Measurements from ENCODE around the gene TENM3. TPM values are rescaled to one million over a fixed set of nuclear protein-coding genes. Genes with fewer than 3 reads are reported as not detected.

The TENM3 gene
- total RNA-seq, 1 donor from 2014 or later, result not detected

GRCh38 chr4:182625193-182625592, 382.0 kb downstream of the TENM3 start:
- ATAC-seq (ENCODE audit: low read depth), result no peak
- Mint-ChIP-seq H3K36me3 (ENCODE audit: low read depth) (no peaks in the 10 kb centered on the region), H3K27ac (no peak overlapping the region), H3K4me1 (no peaks in the 10 kb centered on the region), H3K4me3 (no peak overlapping the region), H3K27me3 (no peaks in the 10 kb centered on the region), H3K9me3 (no peaks in the 10 kb centered on the region)
- no peak for DNase-seq
- ChIA-PET POLR2A (no interaction called here), CTCF (no interaction called here)
- TF ChIP-seq CTCF (IDR thresholded peaks at IDR 0.05), result no peak
- intact Hi-C loops (cut with micrococcal nuclease), result no loop called here

- CTCF ChIA-PET, result interaction anchor here (0.5 kb wide), 1 partner anchor 16 kb away, joined by 3 read pairs; no protein-coding TSS in a partner anchor
- no peak overlapping the region for H3K4me3 Mint-ChIP-seq
- POLR2A ChIA-PET, result no interaction called here
- no peaks in the 10 kb centered on the region for H3K9me3 Mint-ChIP-seq
- TF ChIP-seq CTCF (IDR thresholded peaks at IDR 0.05), result no peak
- H3K27ac Mint-ChIP-seq, result no peak overlapping the region
- no peak for ATAC-seq (ENCODE audit: low read depth)
- intact Hi-C loops (cut with micrococcal nuclease), result no loop called here
- peaks cover 2% of the 10 kb centered on the region for H3K27me3 Mint-ChIP-seq
- H3K36me3 Mint-ChIP-seq (ENCODE audit: low read depth), result no peaks in the 10 kb centered on the region
- no peak for DNase-seq
- no peaks in the 10 kb centered on the region for H3K4me1 Mint-ChIP-seq
These were observed 384.8 kb downstream of the TENM3 start for GRCh38 chr4:182627996-182628395.

GRCh38 chr4:182628544-182628943, 385.3 kb downstream of the TENM3 start:
- POLR2A ChIA-PET, result no interaction called here
- no peaks in the 10 kb centered on the region for H3K36me3 Mint-ChIP-seq (ENCODE audit: low read depth)
- no peak overlapping the region for H3K4me3 Mint-ChIP-seq

GRCh38 chr4:182629096-182629495, 385.9 kb downstream of the TENM3 start:
- Mint-ChIP-seq H3K27me3 (peaks cover 2% of the 10 kb centered on the region), H3K27ac (no peak overlapping the region), H3K4me3 (no peak overlapping the region), H3K36me3 (ENCODE audit: low read depth) (no peaks in the 10 kb centered on the region), H3K4me1 (no peaks in the 10 kb centered on the region), H3K9me3 (no peaks in the 10 kb centered on the region)
- DNase-seq (no peak), ATAC-seq (ENCODE audit: low read depth) (no peak)
- intact Hi-C loops (cut with micrococcal nuclease), result no loop called here
- no peak for TF ChIP-seq CTCF (IDR thresholded peaks at IDR 0.05)
- CTCF ChIA-PET, result no interaction called here
- POLR2A ChIA-PET, result no interaction called here

More at GRCh38 chr4:182628544-182628943, 385.3 kb downstream of the TENM3 start:
- CTCF ChIA-PET, result interaction anchor here (0.5 kb wide), 1 partner anchor 17 kb away, joined by 3 read pairs; no protein-coding TSS in a partner anchor
- peaks cover 2% of the 10 kb centered on the region for H3K27me3 Mint-ChIP-seq
- H3K9me3 Mint-ChIP-seq, result no peaks in the 10 kb centered on the region
- H3K27ac Mint-ChIP-seq, result no peak overlapping the region
- intact Hi-C loops (cut with micrococcal nuclease), result no loop called here
- H3K4me1 Mint-ChIP-seq, result no peaks in the 10 kb centered on the region
- DNase-seq (no peak), ATAC-seq (ENCODE audit: low read depth) (no peak)
- TF ChIP-seq CTCF (IDR thresholded peaks at IDR 0.05), result no peak

GRCh38 chr4:182640491-182640890, 397.3 kb downstream of the TENM3 start:
- Mint-ChIP-seq H3K27me3 (no peaks in the 10 kb centered on the region), H3K9me3 (peaks cover 3% of the 10 kb centered on the region), H3K36me3 (ENCODE audit: low read depth) (no peaks in the 10 kb centered on the region), H3K4me1 (no peaks in the 10 kb centered on the region), H3K4me3 (no peak overlapping the region), H3K27ac (no peak overlapping the region)
- ChIA-PET CTCF (no interaction called here), POLR2A (no interaction called here)
- no peak for TF ChIP-seq CTCF (IDR thresholded peaks at IDR 0.05)
- ATAC-seq (ENCODE audit: low read depth), result no peak
- intact Hi-C loops (cut with micrococcal nuclease), result no loop called here
- DNase-seq, result no peak
